A673 (cell line): Measurements from ENCODE around the gene NOB1. TPM values are rescaled to one million over a fixed set of nuclear protein-coding genes. Genes with fewer than 3 reads are reported as not detected.

Experiments used
- BruUV-seq: library from RNA; stranded (reverse); fragments of 400-500 nt; replicated peaks from 2 replicates; lab custom pipeline; 2021; lab: Mats Ljungman, UMichigan
- CTCF ChIA-PET: fragments of 300-600 bp; sonication (Branson Sonifier 250); formaldehyde crosslinking; loops from one replicate; lab custom pipeline; 2022; ENCODE audit warnings: antibody characterized with exemption; lab: Charles Lee
- POLR2A ChIA-PET: fragments of 300-600 bp; sonication (Branson Sonifier 250); formaldehyde crosslinking; loops from one replicate; lab custom pipeline; 2022; ENCODE audit warnings: antibody characterized with exemption; ENCODE audit not compliant: low non-redundant PET; lab: Charles Lee
- DNase-seq: peaks from one replicate; pipeline ENCODE4 v3.0.0-alpha.2; 2015; ENCODE audit warnings: low spot score
- H3K27ac ChIP-seq: fragments of 200-600 bp; sonication (generic); 2 replicates; pipeline ENCODE4 v1.5.1; 2016; ENCODE audit warnings: mixed run types, low read depth, mild to moderate bottlenecking, mixed read lengths, antibody characterized with exemption, low read length; ENCODE audit not compliant: poor library complexity, severe bottlenecking
- H3K27me3 ChIP-seq: fragments of 200-600 bp; sonication (generic); replicated peaks from 2 replicates; pipeline ENCODE4 v1.6.1; 2017; ENCODE audit warnings: mixed run types, low read depth, mild to moderate bottlenecking, mixed read lengths, antibody characterized with exemption, low read length; ENCODE audit not compliant: insufficient read depth, poor library complexity
- H3K36me3 ChIP-seq: fragments of 200-600 bp; sonication (generic); 2 replicates; pipeline ENCODE4 v1.6.1; 2016; ENCODE audit warnings: mixed run types, mild to moderate bottlenecking, mixed read lengths, antibody characterized with exemption, low read length; ENCODE audit not compliant: insufficient read depth, poor library complexity, severe bottlenecking
- H3K4me1 ChIP-seq: fragments of 200-600 bp; sonication (generic); 2 replicates; pipeline ENCODE4 v1.6.1; 2017; ENCODE audit warnings: mixed run types, mild to moderate bottlenecking, mixed read lengths, antibody characterized with exemption, low read length; ENCODE audit not compliant: insufficient read depth, poor library complexity, severe bottlenecking
- H3K4me3 ChIP-seq: fragments of 200-600 bp; sonication (generic); 2 replicates; pipeline ENCODE4 v1.5.1; 2016; ENCODE audit warnings: low read depth, mixed run types, mild to moderate bottlenecking, mixed read lengths, low read length; ENCODE audit not compliant: poor library complexity, severe bottlenecking
- H3K9me3 ChIP-seq: fragments of 200-600 bp; sonication (generic); 2 replicates; pipeline ENCODE4 v1.6.1; 2016; ENCODE audit warnings: mixed run types, low read depth, mild to moderate bottlenecking, mixed read lengths, antibody characterized with exemption, low read length; ENCODE audit not compliant: poor library complexity, severe bottlenecking
- CTCF ChIP-seq: fragments of 300-800, 200-600 bp; sonication (generic); conservative IDR thresholded peaks from 2 replicates; pipeline ENCODE4 v1.5.1; 2017; ENCODE audit warnings: low read depth, mild to moderate bottlenecking, antibody characterized with exemption, low read length, moderate library complexity, mixed read lengths
- EZH2 ChIP-seq: fragments of 200-600 bp; sonication (generic); IDR thresholded peaks from 2 replicates; pipeline ENCODE4 v1.6.1; 2017; ENCODE audit warnings: borderline replicate concordance, low read depth, mild to moderate bottlenecking, mixed read lengths, antibody characterized with exemption, low read length; ENCODE audit not compliant: poor library complexity, severe bottlenecking
- intact Hi-C: fragments of 100-400 bp; cut with micrococcal nuclease; formaldehyde crosslinking; loops from one replicate; pipeline ENCODE4 v1.10.0; 2022; ENCODE audit not compliant: unreplicated experiment
- total RNA-seq: library from RNA; stranded (reverse); gene quantifications from 2 replicates; pipeline ENCODE4 v1.2.3, GENCODE V29; 2021

NOB1 gene
- total RNA-seq, 1 experiment from 2014 or later: 93.3 TPM

DNA sequence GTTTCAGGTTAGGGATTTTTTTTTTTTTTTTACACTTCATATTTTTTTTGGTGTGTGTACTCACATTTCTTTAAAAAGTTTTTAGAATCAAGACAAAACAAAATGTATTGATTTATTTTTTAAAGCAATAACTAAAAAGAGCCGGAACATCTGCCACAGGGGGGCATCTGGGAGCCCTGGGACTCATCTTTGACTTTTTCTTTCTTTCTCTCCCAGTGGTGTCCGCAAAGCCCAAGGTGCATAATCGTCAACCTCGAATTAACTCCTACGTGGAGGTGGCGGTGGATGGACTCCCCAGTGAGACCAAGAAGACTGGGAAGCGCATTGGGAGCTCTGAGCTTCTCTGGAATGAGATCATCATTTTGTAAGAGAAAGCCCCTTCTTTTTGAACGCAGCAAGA is 43.7 kb upstream of the NOB1 start:
- Histone ChIP-seq H3K9me3 (no peaks in the 10 kb centered on the region), H3K27me3 (no peaks in the 10 kb centered on the region), H3K27ac (no peak overlapping the region), H3K4me1 (no peaks in the 10 kb centered on the region), H3K4me3 (no peak overlapping the region), H3K36me3 (no peaks in the 10 kb centered on the region)
- intact Hi-C loops: no loop called here
- peak; percentile 15 for DNase-seq
- ChIA-PET CTCF (no interaction called here), POLR2A (interaction anchor here (0.6 kb wide), 1 partner anchor 8 kb away, joined by 5 read pairs; no protein-coding TSS in a partner anchor)
- TF ChIP-seq CTCF (peak; percentile 49), EZH2 (no peak)
- BruUV-seq: no TSS peak

- H3K27me3 ChIP-seq: no peaks in the 10 kb centered on the region
- POLR2A ChIA-PET: no interaction called here
- H3K4me3 ChIP-seq: peak overlapping the region; percentile 16
- BruUV-seq: no TSS peak
- CTCF ChIA-PET: interaction anchor here (2.3 kb wide), 1 partner anchor 133 kb away, joined by 18 read pairs; no protein-coding TSS in a partner anchor
- TF ChIP-seq EZH2 (no peak), CTCF (peak; percentile 89)
- H3K9me3 ChIP-seq: no peaks in the 10 kb centered on the region
- H3K36me3 ChIP-seq: no peaks in the 10 kb centered on the region
- no peak overlapping the region for H3K27ac ChIP-seq
- DNase-seq: peak; percentile 85
- intact Hi-C loops: loop anchor here (1.0 to 2.0 kb wide), 2 partner anchors 62 to 134 kb away; no protein-coding TSS in a partner anchor
- H3K4me1 ChIP-seq: no peaks in the 10 kb centered on the region
These were observed 41.8 kb upstream of the NOB1 start for GRCh38 chr16:69796285-69797118.

GRCh38 chr16:69794486-69794885 is 39.8 kb upstream of the NOB1 start:
- no peaks in the 10 kb centered on the region for H3K36me3 ChIP-seq
- ChIA-PET CTCF (interaction anchor here (1.2 kb wide), 1 partner anchor 136 kb away, joined by 3 read pairs; no protein-coding TSS in a partner anchor), POLR2A (no interaction called here)
- H3K4me3 ChIP-seq: no peak overlapping the region
- no peaks in the 10 kb centered on the region for H3K4me1 ChIP-seq
- no peaks in the 10 kb centered on the region for H3K9me3 ChIP-seq
- no TSS peak for BruUV-seq
- intact Hi-C loops: no loop called here
- no peaks in the 10 kb centered on the region for H3K27me3 ChIP-seq
- no peak overlapping the region for H3K27ac ChIP-seq
- DNase-seq: no peak
- TF ChIP-seq CTCF: no peak
- TF ChIP-seq EZH2: no peak
